ENCODE data around the gene PAX5.

PAX5 gene

DNA sequence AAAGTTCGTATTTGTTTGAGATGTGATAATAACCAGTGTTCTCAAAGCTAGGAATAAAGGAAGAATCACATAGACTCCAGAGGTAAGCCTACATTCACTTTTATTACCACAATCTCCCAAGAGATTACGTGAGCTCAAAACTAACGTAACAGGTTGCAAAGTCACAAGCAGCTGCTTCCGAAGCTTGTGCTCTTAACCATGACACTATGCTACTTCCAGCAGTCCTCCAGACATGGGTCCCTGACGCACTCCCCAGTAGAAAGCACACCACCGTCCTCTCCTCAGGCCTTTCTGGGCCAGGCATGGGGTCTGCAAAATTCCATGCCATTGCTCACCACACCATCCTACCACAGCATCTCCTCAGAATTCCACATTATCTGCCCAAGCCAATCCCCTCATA lies 84.6 kb downstream of the PAX5 start:
- TF ChIP-seq, protein P1, sequence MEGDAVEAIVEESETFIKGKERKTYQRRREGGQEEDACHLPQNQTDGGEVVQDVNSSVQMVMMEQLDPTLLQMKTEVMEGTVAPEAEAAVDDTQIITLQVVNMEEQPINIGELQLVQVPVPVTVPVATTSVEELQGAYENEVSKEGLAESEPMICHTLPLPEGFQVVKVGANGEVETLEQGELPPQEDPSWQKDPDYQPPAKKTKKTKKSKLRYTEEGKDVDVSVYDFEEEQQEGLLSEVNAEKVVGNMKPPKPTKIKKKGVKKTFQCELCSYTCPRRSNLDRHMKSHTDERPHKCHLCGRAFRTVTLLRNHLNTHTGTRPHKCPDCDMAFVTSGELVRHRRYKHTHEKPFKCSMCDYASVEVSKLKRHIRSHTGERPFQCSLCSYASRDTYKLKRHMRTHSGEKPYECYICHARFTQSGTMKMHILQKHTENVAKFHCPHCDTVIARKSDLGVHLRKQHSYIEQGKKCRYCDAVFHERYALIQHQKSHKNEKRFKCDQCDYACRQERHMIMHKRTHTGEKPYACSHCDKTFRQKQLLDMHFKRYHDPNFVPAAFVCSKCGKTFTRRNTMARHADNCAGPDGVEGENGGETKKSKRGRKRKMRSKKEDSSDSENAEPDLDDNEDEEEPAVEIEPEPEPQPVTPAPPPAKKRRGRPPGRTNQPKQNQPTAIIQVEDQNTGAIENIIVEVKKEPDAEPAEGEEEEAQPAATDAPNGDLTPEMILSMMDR (IDR thresholded peaks at IDR 0.05; ENCODE audit: low read depth, low read length) = no peak
- Histone ChIP-seq H3K27ac (peak overlapping the region; percentile 38), H3K27me3 (ENCODE audit: insufficient read depth, low read depth, severe bottlenecking) (no peaks in the 10 kb centered on the region), H3K36me3 (peaks cover 12% of the 10 kb centered on the region), H3K4me3 (ENCODE audit: low read depth, low read length) (no peak overlapping the region), H3K9me3 (ENCODE audit: severe bottlenecking) (no peaks in the 10 kb centered on the region)
- peak; percentile 33 for DNase-seq

DNA sequence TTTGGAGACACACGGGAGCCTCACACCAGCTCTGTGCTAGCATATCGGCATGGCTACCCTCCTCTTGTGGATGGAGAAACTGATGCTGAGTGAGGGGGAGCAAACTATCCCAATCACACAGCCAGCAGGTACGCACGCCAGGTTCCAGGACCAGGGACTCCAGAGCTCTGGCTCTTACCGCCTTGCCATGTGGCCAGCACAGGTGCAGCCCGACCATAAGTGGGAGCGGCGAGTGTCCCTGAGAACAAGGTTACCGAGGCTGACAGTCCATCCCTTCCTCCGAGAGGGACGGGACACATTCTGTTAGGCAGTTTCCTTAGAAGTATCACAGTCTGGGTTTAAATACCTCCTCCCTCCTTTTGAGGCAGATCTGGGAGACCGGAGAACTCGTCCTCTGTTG lies 86.0 kb downstream of the PAX5 start:
- Histone ChIP-seq H3K9me3 (ENCODE audit: severe bottlenecking) (no peaks in the 10 kb centered on the region), H3K27ac (no peak overlapping the region)

DNA sequence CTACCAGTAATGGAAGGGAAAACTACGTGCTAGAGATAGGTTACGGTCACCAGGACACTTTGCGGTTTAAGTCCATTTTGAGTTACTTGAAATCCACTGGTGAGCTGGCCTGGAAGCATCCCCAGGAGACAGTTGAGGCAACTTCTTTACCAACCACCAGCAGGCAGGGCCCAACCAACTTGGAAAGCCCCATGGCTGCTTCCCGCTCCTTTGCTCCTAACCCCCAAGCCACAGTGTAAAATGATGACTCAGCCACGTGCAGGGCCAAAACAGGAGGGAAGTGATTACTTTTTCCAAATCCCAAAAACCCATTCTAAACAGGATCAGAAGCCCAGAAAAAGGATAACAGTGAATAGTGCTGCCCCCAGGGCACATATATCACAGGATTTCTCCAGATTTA lies 87.4 kb downstream of the PAX5 start:
- no peak for DNase-seq

More for the DNA sequence above, 86.0 kb downstream of the PAX5 start:
- DNase-seq = no peak
- H3K27me3 ChIP-seq (ENCODE audit: insufficient read depth, low read depth, severe bottlenecking) = no peaks in the 10 kb centered on the region
- no peak overlapping the region for H3K4me3 ChIP-seq (ENCODE audit: low read depth, low read length)
- peaks cover 21% of the 10 kb centered on the region for H3K36me3 ChIP-seq
- TF ChIP-seq, protein P1 (IDR thresholded peaks at IDR 0.05; ENCODE audit: low read depth, low read length) = no peak

DNA sequence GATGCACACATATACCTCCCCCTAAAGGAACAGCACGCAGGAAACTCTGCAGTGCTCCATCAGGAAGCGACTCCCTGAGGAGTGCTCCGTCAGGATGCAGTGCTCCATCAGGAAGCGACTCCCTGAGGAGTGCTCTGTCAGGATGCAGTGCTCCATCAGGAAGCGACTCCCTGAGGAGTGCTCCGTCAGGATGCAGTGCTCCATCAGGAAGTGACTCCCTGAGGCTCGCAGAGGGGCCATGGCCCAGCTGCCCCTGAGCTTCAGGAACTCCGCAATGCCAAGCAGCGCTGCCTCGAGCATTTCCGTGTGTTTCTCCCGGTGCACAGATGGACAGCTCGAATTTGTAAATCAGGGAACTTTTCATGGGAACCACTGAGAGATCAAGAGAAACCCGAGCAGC lies 88.1 kb downstream of the PAX5 start:
- peaks cover 32% of the 10 kb centered on the region for H3K36me3 ChIP-seq
- H3K9me3 ChIP-seq (ENCODE audit: severe bottlenecking) = no peaks in the 10 kb centered on the region
- no peak overlapping the region for H3K4me3 ChIP-seq (ENCODE audit: low read depth, low read length)
- H3K27me3 ChIP-seq (ENCODE audit: insufficient read depth, low read depth, severe bottlenecking) = no peaks in the 10 kb centered on the region
- TF ChIP-seq, protein P1 (IDR thresholded peaks at IDR 0.05; ENCODE audit: low read depth, low read length) = no peak
- DNase-seq = no peak
- no peak overlapping the region for H3K27ac ChIP-seq

More for the DNA sequence above, 87.4 kb downstream of the PAX5 start:
- Histone ChIP-seq H3K36me3 (peaks cover 27% of the 10 kb centered on the region), H3K27ac (no peak overlapping the region), H3K9me3 (ENCODE audit: severe bottlenecking) (no peaks in the 10 kb centered on the region), H3K27me3 (ENCODE audit: insufficient read depth, low read depth, severe bottlenecking) (no peaks in the 10 kb centered on the region), H3K4me3 (ENCODE audit: low read depth, low read length) (no peak overlapping the region)
- TF ChIP-seq, protein P1 (IDR thresholded peaks at IDR 0.05; ENCODE audit: low read depth, low read length) = no peak

DNA sequence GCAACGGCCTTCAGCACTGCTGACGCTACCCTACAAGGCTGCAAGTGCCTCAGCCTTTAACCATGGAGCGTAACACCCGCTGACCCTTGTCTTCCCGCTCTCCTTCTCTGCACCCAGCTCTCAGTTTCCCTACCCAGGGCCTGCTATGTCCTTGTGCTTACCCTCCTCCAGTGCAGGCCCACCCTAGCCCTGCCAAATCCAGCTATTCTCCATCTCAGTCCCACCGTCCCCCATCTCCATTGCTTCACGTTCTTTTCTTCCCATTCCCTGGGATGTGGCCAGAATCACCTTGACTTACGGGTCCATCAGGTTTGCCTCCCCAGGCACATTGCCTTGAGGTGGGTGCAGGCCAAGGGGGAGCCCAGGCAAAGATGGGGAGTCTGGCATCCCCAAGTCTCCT lies 91.2 kb downstream of the PAX5 start:
- no peak for DNase-seq
- Histone ChIP-seq H3K27me3 (ENCODE audit: insufficient read depth, low read depth, severe bottlenecking) (no peaks in the 10 kb centered on the region), H3K27ac (no peak overlapping the region), H3K36me3 (peaks cover 34% of the 10 kb centered on the region), H3K4me3 (ENCODE audit: low read depth, low read length) (no peak overlapping the region), H3K9me3 (ENCODE audit: severe bottlenecking) (no peaks in the 10 kb centered on the region)
- TF ChIP-seq, protein P1 (IDR thresholded peaks at IDR 0.05; ENCODE audit: low read depth, low read length) = no peak

DNA sequence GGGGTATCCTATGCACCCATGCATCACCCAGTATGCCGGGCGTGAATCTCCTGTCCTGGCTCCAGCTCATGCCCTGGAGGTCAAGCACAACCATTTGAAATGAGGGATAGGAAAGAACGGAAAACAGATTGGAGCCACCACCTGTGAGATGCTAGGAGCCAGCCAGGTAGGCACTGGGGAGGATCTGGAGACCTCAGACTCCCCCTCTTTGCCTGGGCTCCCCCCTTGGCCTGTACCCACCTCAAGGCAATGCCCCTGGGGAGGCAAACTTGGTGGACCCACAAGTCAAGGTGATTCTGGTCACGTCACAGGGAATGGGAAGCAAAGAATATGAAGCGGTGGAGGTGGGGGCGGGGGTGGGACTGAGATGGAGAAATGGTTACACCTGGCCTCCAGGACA lies 92.6 kb downstream of the PAX5 start:
- no peak for DNase-seq
- H3K27me3 ChIP-seq (ENCODE audit: insufficient read depth, low read depth, severe bottlenecking) = no peaks in the 10 kb centered on the region
- TF ChIP-seq, protein P1 (IDR thresholded peaks at IDR 0.05; ENCODE audit: low read depth, low read length) = no peak
- H3K4me3 ChIP-seq (ENCODE audit: low read depth, low read length) = no peak overlapping the region
- H3K9me3 ChIP-seq (ENCODE audit: severe bottlenecking) = no peaks in the 10 kb centered on the region
- peaks cover 40% of the 10 kb centered on the region for H3K36me3 ChIP-seq
- peak overlapping the region; percentile 75 for H3K27ac ChIP-seq
